Heart right ventricle (tissue), 16 donors: Measurements from ENCODE around the gene MCF2L2. TPM values are rescaled to one million over a fixed set of nuclear protein-coding genes. Genes with fewer than 3 reads are reported as not detected.
A peak's percentile ranks its signal among the peaks of the same experiment; 100 is the strongest.

Source experiments
- ATAC-seq, 8 donors: fragments of 200-7000 bp; cut with Tn5 transposase; one replicate each; pipeline ENCODE4 v1.9.1; 2020; ENCODE audit warnings: mild to moderate bottlenecking in 8 of 8, moderate library complexity in 8 of 8, moderate number of reproducible peaks in 1 of 8
- DNase-seq, 2 donors: peaks; one replicate each; pipeline ENCODE4 v3.0.0-alpha.2; 2020
- H3K27ac ChIP-seq, 10 donors: fragments of 200-600 bp; sonication (generic) in 2 of 10; one replicate each; pipeline versions ENCODE4 v1.5.0 to v1.8.0; 2020 to 2022; ENCODE audit warnings: mild to moderate bottlenecking in 3 of 10
- H3K27me3 ChIP-seq, 7 donors: fragments of 200-600 bp; one replicate each; pipeline ENCODE4 v1.8.0; 2021 to 2022; ENCODE audit warnings: mild to moderate bottlenecking in 2 of 7
- H3K36me3 ChIP-seq, 9 donors: fragments of 200-600 bp; sonication (generic) in 1 of 9; one replicate each; pipeline versions ENCODE4 v1.5.0 to v1.8.0; 2020 to 2022; ENCODE audit warnings: mild to moderate bottlenecking in 2 of 9
- H3K4me1 ChIP-seq, 9 donors: fragments of 200-600 bp; sonication (generic) in 1 of 9; one replicate each; pipeline versions ENCODE4 v1.5.0 to v1.8.0; 2020 to 2022; ENCODE audit warnings: mild to moderate bottlenecking in 4 of 9
- H3K4me3 ChIP-seq, 10 donors: fragments of 200-600 bp; sonication (generic) in 2 of 10; one replicate each; pipeline versions ENCODE4 v1.5.0 to v1.8.0; 2020 to 2022; ENCODE audit warnings: mild to moderate bottlenecking in 7 of 10, moderate library complexity in 2 of 10
- H3K9me3 ChIP-seq, 11 donors: fragments of 200-600 bp in 10 of 11; sonication (generic) in 2 of 11; one replicate each; pipeline versions ENCODE4 v1.5.0 to v1.8.0; 2013 to 2022; ENCODE audit warnings: mild to moderate bottlenecking in 2 of 11, control low read depth in 1 of 11, moderate library complexity in 1 of 11
- WGBS, 2 donors: extraction: QIAGEN DNeasy Blood & Tissue Kit; methylation state at CpG; one replicate each; pipeline ENCODE4 v1.1.7; 2013; ENCODE audit warnings: inconsistent platforms in 1 of 2; 5-methylcytosine and 5-hydroxymethylcytosine counted together
- intact Hi-C, 10 donors: fragments of 100-400 bp; cut with DNase I; formaldehyde crosslinking; loops; one replicate each; pipeline versions ENCODE4 v1.11.1 to v1.14.2; 2022
- polyA plus RNA-seq, 2 donors: library from polyadenylated mRNA; stranded (reverse); fragments of 200-250 nt; gene quantifications; one replicate each; pipeline ENCODE4 v1.2.3, GENCODE V29; 2013
- total RNA-seq, 10 donors: library from RNA; stranded (reverse); fragmentation: NEBNext Ultra II Directional in 3 of 10; extraction: Animal tissue kit (Norgen Biotek cat#: 25700) in 3 of 10; gene quantifications; one replicate each; pipeline versions ENCODE4 v1.2.1 to v1.2.4, GENCODE V29; 2021 to 2023
- TF ChIP-seq, protein P1 (sequence below), 9 donors: fragments of 200-600 bp; sonication (generic) in 2 of 9; IDR thresholded peaks; one replicate each; pipeline versions ENCODE4 v1.5.0 to v1.8.0; 2021 to 2022; ENCODE audit warnings: antibody characterized with exemption in 9 of 9, mild to moderate bottlenecking in 5 of 9, moderate library complexity in 1 of 9
- donor health status: Arrhythmogenic right ventricular cardiomyopathy.
- donor health status: ischemic (EF 13 %, LVEDD 7.1; RV severe dilation, severe dysfunction).
- donor health status: healthy with polysubstance abuse.
- donor health status: DM: no; HTN: yes; CAD: no.
- donor health status: DM: no; HTN: no; CAD: no.
- donor health status: ischemic (EF 25% LVEDD 6.9; RV normal size, moderate dysfunction).
- donor health status: ischemic (EF 25% LVEDD 5.7; RV mildly dilated, moderate dysfunction).
- donor health status: healthy.
- donor health status: DM: yes; HTN: yes; CAD: no.
- donor health status: Ischemic cardiomyopathy.
- donor health status: ischemic (EF 35%, LVEDD 5.7; RV mildly dilated, moderate dysfunction).
- donor health status: nonischemic (EF 11% LVEDD 7.7; RV severe dilation, severe dysfunction).
- donor health status: DM: yes; HTN: yes; CAD: no.
- donor health status: PGD.
- donor health status: ischemic (EF 29% LVEDD 5.4; RV normal size, mild dysfunction).
- donor health status: nonischemic (EF 23%, LVEDD 6.1; RV moderate dilation, normal function).

Gene MCF2L2
- total and polyA plus RNA-seq, 12 donors: 0.09 to 1.5 (median 0.40) TPM; not detected in 1

DNA sequence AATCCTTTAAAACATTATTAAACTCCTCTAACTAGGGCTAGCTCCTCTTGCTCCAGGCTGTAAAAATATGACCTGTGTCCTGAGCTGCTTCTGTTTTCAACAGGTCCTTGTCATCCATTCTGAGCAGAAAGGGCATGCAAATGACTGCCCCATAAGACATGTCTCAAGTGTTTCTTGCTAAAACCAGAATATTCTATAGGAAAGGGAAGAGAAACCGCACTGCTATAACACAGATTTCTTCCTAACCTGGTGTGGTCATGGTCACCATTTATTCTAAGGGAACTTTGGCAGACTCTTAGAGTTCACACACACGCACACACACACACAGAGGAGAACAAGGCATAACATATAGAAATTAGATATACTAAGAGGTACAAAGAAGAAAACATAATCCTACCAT, 209.6 kb downstream of the MCF2L2 start:
- intact Hi-C loops: no loop called here
- TF ChIP-seq, protein P1, sequence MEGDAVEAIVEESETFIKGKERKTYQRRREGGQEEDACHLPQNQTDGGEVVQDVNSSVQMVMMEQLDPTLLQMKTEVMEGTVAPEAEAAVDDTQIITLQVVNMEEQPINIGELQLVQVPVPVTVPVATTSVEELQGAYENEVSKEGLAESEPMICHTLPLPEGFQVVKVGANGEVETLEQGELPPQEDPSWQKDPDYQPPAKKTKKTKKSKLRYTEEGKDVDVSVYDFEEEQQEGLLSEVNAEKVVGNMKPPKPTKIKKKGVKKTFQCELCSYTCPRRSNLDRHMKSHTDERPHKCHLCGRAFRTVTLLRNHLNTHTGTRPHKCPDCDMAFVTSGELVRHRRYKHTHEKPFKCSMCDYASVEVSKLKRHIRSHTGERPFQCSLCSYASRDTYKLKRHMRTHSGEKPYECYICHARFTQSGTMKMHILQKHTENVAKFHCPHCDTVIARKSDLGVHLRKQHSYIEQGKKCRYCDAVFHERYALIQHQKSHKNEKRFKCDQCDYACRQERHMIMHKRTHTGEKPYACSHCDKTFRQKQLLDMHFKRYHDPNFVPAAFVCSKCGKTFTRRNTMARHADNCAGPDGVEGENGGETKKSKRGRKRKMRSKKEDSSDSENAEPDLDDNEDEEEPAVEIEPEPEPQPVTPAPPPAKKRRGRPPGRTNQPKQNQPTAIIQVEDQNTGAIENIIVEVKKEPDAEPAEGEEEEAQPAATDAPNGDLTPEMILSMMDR (IDR thresholded peaks at IDR 0.05): no peak
- WGBS, 2 donors: 91 to 92% methylated on average over 2 of the region's 2 CpGs
- peaks cover 0 to 18% (median 7%) of the 10 kb centered on the region in 9 donors for H3K4me1 ChIP-seq
- no peak overlapping the region for H3K27ac ChIP-seq
- H3K9me3 ChIP-seq: no peaks in the 10 kb centered on the region
- no peak for ATAC-seq
- H3K36me3 ChIP-seq: no peaks in the 10 kb centered on the region
- no peak for DNase-seq
- H3K4me3 ChIP-seq: no peak overlapping the region
- H3K27me3 ChIP-seq: no peaks in the 10 kb centered on the region

DNA sequence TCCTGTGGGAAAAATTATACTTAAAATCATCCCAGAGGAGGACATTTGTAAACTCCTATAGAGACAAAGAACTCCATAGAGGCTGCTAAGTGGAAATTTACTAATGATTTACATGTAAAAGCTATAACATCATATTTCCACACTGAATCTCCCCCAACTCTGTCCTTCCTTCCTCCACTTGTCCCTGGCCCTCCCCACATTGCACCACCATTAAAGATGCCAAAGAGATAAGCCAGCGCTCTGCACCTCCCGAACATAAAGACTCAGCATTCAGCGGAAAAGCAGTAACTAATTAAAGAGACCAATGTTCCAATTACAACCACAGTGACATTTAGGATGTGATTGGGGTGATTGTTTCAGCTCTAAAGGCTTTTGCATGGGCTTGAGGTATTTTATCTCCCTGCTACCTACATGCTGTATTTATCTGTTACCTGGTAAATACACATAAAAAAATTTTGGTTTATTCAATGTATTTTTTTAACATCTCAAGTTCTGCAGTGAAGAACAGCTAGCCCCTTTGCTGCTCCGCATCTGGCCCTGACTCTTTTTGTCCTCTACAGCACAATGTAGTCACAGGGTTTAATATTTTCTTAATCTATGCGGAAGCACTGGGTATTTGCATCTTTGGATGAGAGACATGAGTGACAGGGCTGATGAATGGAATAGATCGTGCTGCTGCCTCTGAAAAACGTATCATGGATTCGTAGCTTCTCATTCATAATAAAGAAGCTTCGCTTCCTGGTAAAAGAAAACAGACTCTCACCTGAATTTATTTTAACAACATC, 210.7 kb downstream of the MCF2L2 start:
- ATAC-seq: no peak
- TF ChIP-seq, protein P1 (IDR thresholded peaks at IDR 0.05): no peak

DNA sequence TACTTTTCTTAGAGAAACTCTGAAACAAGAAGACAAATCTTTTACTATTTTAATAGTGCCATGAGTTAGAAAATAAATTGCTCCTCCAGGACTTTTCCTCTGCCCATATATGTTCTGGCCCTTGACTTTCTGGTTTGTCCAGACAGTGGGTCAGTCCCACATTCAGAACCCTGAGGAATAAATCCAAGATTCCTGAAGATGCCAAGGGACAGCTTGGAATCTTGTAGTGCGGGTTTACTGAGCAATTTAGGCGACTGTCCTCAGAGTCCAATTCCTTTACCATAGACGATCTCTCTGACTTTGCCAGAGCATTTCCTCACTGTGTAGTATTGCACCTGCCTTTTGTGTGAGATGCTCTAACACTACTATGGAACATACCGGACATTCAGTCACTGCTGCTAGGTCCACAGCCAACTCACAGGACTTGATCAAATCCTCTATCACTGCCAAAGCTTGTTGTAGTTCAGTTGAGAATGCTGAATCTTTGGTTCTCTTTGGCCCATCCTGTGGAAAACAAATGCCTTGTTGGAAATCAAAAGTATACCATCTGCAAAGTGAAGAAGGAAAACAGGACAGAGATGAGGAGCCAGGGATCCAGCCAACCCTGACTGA, 212.7 kb downstream of the MCF2L2 start:
- no peaks in the 10 kb centered on the region for H3K27me3 ChIP-seq
- intact Hi-C loops: no loop called here
- H3K4me3 ChIP-seq: no peak overlapping the region
- peak overlapping the region in 4 of 10 donors; percentile 26 to 83 (median 50) for H3K27ac ChIP-seq
- TF ChIP-seq, protein P1 (IDR thresholded peaks at IDR 0.05): no peak
- H3K4me1 ChIP-seq: peaks cover 0 to 44% (median 21%) of the 10 kb centered on the region in 9 donors
- no peak for ATAC-seq
- no peaks in the 10 kb centered on the region for H3K9me3 ChIP-seq
- H3K36me3 ChIP-seq: no peaks in the 10 kb centered on the region
- no peak for DNase-seq
- WGBS, 2 donors: 82 to 84% methylated on average over 4 of the region's 4 CpGs

More for the DNA sequence above, 210.7 kb downstream of the MCF2L2 start:
- H3K27me3 ChIP-seq: no peaks in the 10 kb centered on the region
- H3K4me1 ChIP-seq: peaks cover 0 to 28% (median 7%) of the 10 kb centered on the region in 9 donors
- no peak overlapping the region for H3K27ac ChIP-seq
- intact Hi-C loops: no loop called here
- DNase-seq: no peak
- no peak overlapping the region for H3K4me3 ChIP-seq
- H3K36me3 ChIP-seq: no peaks in the 10 kb centered on the region
- H3K9me3 ChIP-seq: no peaks in the 10 kb centered on the region
- 78 to 83% methylated on average over 9 of the region's 9 CpGs for WGBS, 2 donors

DNA sequence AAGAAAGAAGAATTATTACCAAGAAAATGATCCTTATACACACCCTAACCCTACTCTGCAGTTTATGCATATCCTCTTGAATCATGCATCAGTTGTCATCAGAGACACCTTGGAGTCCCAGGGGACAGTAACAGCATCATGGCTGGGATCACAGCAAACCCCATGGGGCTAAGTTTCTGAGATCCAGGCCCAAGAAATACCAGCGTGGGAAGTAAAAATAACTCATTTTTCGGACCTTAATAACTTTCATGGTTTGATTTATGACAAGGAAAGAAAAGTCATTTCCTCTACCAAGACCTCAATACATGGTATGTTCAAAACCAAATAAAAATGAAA, 214.2 kb downstream of the MCF2L2 start:
- Histone ChIP-seq H3K4me1 (peaks cover 0 to 49% (median 21%) of the 10 kb centered on the region in 9 donors), H3K36me3 (no peaks in the 10 kb centered on the region), H3K27me3 (no peaks in the 10 kb centered on the region), H3K27ac (peak overlapping the region in 7 of 10 donors; percentile 27 to 83 (median 67)), H3K4me3 (no peak overlapping the region), H3K9me3 (no peaks in the 10 kb centered on the region)
- 47 to 48% methylated on average over 2 of the region's 2 CpGs for WGBS, 2 donors
- TF ChIP-seq, protein P1 (IDR thresholded peaks at IDR 0.05): no peak
- DNase-seq: no peak
- ATAC-seq: peak in 4 of 8 donors; percentile 7 to 58 (median 13)
- intact Hi-C loops: loop anchor here in 3 of 10 donors (5.0 kb wide), 1 partner anchor 38 kb away; the partner anchor contains the start of gene B3GNT5 (in 3 of the 3)
